Upper lobe of right lung (tissue), 1 donor: Measurements from ENCODE around the gene DLAT. TPM values are rescaled to one million over a fixed set of nuclear protein-coding genes. Genes with fewer than 3 reads are reported as not detected.

Source experiments
- ATAC-seq: fragments of 200-7000 bp; cut with Tn5 transposase; one replicate; pipeline ENCODE4 v1.9.1; 2020; ENCODE audit warnings: mild to moderate bottlenecking, moderate library complexity
- DNase-seq: peaks from one replicate; pipeline ENCODE4 v3.0.0-alpha.2; 2020
- H3K27ac ChIP-seq: fragments of 200-600 bp; one replicate; pipeline ENCODE4 v1.8.0; 2022
- H3K27me3 ChIP-seq: fragments of 200-600 bp; one replicate; pipeline ENCODE4 v1.8.0; 2022; ENCODE audit warnings: mild to moderate bottlenecking
- H3K36me3 ChIP-seq: fragments of 200-600 bp; one replicate; pipeline ENCODE4 v1.8.0; 2022
- H3K4me1 ChIP-seq: fragments of 200-600 bp; one replicate; pipeline ENCODE4 v1.8.0; 2022
- H3K4me3 ChIP-seq: fragments of 200-600 bp; one replicate; pipeline ENCODE4 v1.8.0; 2022; ENCODE audit warnings: mild to moderate bottlenecking
- H3K9me3 ChIP-seq: fragments of 200-600 bp; one replicate; pipeline ENCODE4 v1.8.0; 2022
- CTCF ChIP-seq: fragments of 200-600 bp; IDR thresholded peaks from one replicate; pipeline ENCODE4 v1.8.0; 2022; ENCODE audit warnings: antibody characterized with exemption
- intact Hi-C: fragments of 100-400 bp; cut with DNase I; formaldehyde crosslinking; loops from one replicate; pipeline ENCODE4 v1.11.0; 2022
- long read RNA-seq: library from polyadenylated mRNA; unstranded; transcript quantifications from one replicate; pipeline ENCODE4 v2.0.0, GENCODE V29; 2021
- total RNA-seq: library from RNA; stranded (reverse); fragmentation: NEBNext Ultra II Directional; extraction: Animal tissue kit (Norgen Biotek cat#: 25700); gene quantifications from one replicate; pipeline ENCODE4 v1.2.1, GENCODE V29; 2021
- donor health status: DM: no; HTN: yes; CAD: no; lungs with severe emphysema.

Gene DLAT
- total RNA-seq = 29.2 TPM
- long read RNA-seq, full-length matches to known transcripts = 79 of 84 reads
- long read RNA-seq, partial matches to known transcripts = 3 of 84 reads
- long read RNA-seq, other reads (novel, unspliced or antisense) = 2 of 84 reads

GRCh38 chr11:112024773-112025678, at the start of gene DLAT:
Gene DLAT, plus strand, starts transcription at chr11:112025408. Its CDS starts 65 bp downstream, at chr11:112025473.
- DNase-seq (peak; percentile 95), ATAC-seq (peak; percentile 97)
- TF ChIP-seq CTCF = no peak
- Histone ChIP-seq H3K4me3 (peak within 1 kb of the TSS; percentile 83), H3K4me1 (peaks cover 11% of the 10 kb centered on the region), H3K27me3 (no peaks in the 10 kb centered on the region), H3K36me3 (peaks cover 20% of the 10 kb centered on the region), H3K27ac (peak within 1 kb of the TSS; percentile 90), H3K9me3 (no peaks in the 10 kb centered on the region)
- intact Hi-C loops = no loop called here

GRCh38 chr11:111976119-111976766, 49.0 kb upstream of the DLAT start:
- H3K27ac ChIP-seq = peak overlapping the region; percentile 75

GRCh38 chr11:111976767-111977145, 48.5 kb upstream of the DLAT start:
- peak overlapping the region; percentile 75 for H3K27ac ChIP-seq
- intact Hi-C loops = no loop called here
- H3K9me3 ChIP-seq = no peaks in the 10 kb centered on the region
- H3K27me3 ChIP-seq = no peaks in the 10 kb centered on the region
- peak; percentile 44 for ATAC-seq
- no peak for TF ChIP-seq CTCF
- no peaks in the 10 kb centered on the region for H3K36me3 ChIP-seq
- H3K4me1 ChIP-seq = peaks cover 14% of the 10 kb centered on the region
- peak overlapping the region; percentile 67 for H3K4me3 ChIP-seq
- no peak for DNase-seq

More at GRCh38 chr11:111976119-111976766, 49.0 kb upstream of the DLAT start:
- Histone ChIP-seq H3K36me3 (no peaks in the 10 kb centered on the region), H3K4me3 (peak overlapping the region; percentile 67), H3K4me1 (peaks cover 14% of the 10 kb centered on the region), H3K9me3 (no peaks in the 10 kb centered on the region), H3K27me3 (no peaks in the 10 kb centered on the region)
- no peak for TF ChIP-seq CTCF
- intact Hi-C loops = no loop called here
- DNase-seq (no peak), ATAC-seq (no peak)

GRCh38 chr11:111977146-111978027, 47.8 kb upstream of the DLAT start:
- DNase-seq (peak; percentile 84), ATAC-seq (peak; percentile 75)
- Histone ChIP-seq H3K4me1 (peaks cover 14% of the 10 kb centered on the region), H3K4me3 (peak overlapping the region; percentile 67), H3K27me3 (no peaks in the 10 kb centered on the region), H3K9me3 (no peaks in the 10 kb centered on the region), H3K27ac (peak overlapping the region; percentile 75), H3K36me3 (no peaks in the 10 kb centered on the region)
- TF ChIP-seq CTCF = no peak
- intact Hi-C loops = no loop called here
